ENCODE data around the gene FAM3C.

FAM3C gene

GRCh38 chr7:121376979-121377378, 19.1 kb downstream of the FAM3C start:
- DNase-seq (ENCODE audit: low spot score) = no peak

DNA sequence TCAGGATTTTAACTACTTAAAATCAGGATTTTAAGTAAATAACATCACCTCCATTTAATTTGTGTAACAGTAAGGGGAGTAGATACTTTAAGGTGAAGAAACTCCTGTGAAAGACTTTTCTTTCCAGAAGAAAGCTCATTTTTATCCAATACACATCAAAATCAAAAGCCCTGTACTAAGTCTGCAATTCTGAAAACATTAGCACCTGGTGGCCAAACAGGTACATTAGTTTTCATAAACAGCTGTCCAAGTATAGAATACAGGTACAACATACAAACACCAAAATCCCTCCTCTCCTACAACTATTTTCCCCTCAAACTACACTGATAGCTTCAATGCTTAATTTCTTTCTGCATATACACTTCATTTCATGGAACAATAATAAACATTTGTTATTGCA, 22.9 kb downstream of the FAM3C start:
- no peak for DNase-seq (ENCODE audit: low spot score)

DNA sequence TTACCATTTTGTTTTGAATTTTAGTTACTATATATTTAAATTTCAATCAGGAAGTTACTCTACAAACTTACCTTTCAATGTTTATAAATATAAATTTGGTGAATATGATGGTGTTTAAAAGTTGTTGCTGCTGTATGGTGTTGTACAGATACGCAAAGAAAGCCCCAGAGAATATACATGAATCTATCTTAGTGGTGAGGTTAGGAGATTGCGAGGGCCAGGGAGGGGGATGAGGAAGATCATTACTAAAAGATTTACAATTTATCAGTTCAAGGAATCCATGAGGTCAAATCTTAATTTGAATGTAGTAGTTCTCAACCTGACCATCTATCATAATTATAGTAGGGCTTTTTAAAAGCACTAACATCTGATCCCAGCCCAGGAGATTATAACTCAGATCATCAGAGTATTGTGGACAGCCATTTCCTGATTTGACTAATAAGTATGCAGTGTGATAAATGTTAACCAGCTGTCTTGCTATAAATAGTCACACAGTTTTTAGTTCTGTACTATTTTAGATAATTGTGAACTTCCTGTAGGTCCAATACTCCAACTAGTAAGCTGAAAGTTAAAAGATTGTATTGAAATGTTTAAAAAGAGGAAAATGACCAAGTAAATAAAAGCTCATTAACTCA, 23.6 kb downstream of the FAM3C start:
- no peak for DNase-seq (ENCODE audit: low spot score)

- DNase-seq (ENCODE audit: low spot score) = no peak
Measured at GRCh38 chr7:121371883-121372282, 24.2 kb downstream of the FAM3C start.

- DNase-seq (ENCODE audit: low spot score) = no peak
Measured at GRCh38 chr7:121371367-121371766, 24.7 kb downstream of the FAM3C start.

GRCh38 chr7:121369462-121369861, 26.6 kb downstream of the FAM3C start:
- no peak for DNase-seq (ENCODE audit: low spot score)

DNA sequence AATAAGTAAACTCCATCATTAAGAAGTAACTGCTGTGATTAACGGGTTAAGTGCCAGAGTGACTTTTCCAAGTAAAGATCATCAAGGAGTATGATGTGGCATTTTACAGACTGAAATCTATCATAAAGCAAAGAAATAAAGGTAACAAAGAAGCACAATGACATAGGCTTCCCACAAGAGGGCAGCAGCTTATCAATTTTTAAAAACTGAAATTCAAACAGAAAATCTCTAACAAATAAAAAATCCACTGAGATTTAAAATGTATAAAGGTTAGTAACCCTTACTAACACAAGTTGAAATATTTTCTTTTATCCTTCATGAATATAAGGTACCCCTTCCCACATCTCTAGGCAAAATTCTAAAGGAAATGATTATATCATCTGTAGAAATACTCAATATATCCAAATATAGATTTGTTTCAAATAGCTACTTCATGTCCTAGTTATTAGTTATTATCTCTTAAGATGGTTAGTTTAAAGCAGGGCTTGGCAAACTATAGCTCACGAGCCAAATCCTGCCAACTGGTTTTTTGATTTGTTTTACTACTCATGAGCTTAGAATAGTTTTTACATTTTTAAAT, 29.2 kb downstream of the FAM3C start:
- DNase-seq (ENCODE audit: low spot score) = peak; percentile 22

- no peak for DNase-seq (ENCODE audit: low spot score)
Measured at GRCh38 chr7:121360564-121360963, 35.5 kb downstream of the FAM3C start.

DNA sequence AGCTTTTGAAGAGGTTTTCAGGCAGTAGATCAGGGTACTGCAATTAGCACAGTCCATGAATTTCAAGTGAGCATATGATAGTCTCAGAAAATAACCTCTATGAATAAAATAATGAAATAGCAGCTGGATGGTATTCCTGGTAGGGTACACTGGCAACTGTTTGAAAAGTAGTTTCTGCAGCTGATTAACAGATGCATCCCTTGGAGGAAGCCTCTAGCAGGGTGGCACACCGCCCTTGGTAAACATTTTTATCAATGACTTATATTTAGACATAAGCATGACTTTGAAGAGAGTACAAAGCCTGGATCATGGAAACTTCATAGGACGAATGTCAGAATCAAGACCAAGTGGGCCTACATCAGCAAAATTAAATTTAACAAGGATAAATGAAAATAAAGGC, 40.5 kb downstream of the FAM3C start:
- DNase-seq (ENCODE audit: low spot score) = no peak

GRCh38 chr7:121352323-121352722, 43.8 kb downstream of the FAM3C start:
- DNase-seq (ENCODE audit: low spot score) = no peak

GRCh38 chr7:121351682-121352081, 44.4 kb downstream of the FAM3C start:
- DNase-seq (ENCODE audit: low spot score) = no peak

DNA sequence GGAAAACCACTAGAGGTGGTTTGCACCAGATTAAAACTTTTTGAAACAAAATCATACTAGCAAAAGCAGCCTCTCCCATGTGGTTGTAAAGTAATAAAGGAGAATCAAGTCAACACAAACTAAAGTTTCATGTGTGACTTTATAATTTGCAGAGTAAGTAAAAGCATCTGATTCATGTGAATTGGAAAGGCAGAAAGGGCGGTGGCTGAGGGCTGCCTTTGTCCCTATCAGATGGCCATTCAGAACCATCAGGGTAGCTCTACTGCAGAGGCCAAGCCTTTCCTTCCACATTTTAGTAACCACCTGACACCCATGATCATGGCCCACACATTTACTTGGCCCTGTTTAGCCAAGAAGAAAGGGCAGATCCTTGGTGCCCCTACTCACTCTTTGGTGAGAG, 51.6 kb downstream of the FAM3C start:
- DNase-seq (ENCODE audit: low spot score) = no peak

- DNase-seq (ENCODE audit: low spot score) = no peak
Measured at GRCh38 chr7:121344093-121344492, 52.0 kb downstream of the FAM3C start.

GRCh38 chr7:121343302-121343701, 52.8 kb downstream of the FAM3C start:
- no peak for DNase-seq (ENCODE audit: low spot score)

GRCh38 chr7:121342631-121343030, 53.5 kb downstream of the FAM3C start:
- no peak for DNase-seq (ENCODE audit: low spot score)

DNA sequence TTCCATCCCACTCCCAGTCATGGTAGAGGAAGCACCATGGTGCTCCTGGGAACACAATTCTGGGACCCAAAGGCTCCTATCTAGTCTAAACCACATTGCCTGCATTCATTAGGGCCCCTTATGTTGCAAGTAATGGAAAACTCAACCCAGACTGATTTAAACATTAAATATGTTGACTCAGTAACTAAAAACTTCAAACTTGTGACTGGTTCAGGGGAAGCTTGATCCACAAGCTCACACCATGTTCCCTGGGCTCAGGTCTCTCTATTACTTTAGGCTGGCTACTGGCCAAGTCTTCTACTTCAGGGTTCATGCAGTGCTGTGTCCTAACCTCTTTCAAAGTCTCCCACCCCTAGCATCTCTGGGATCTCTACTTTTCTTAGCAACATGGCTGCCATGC, 54.2 kb downstream of the FAM3C start:
- no peak for DNase-seq (ENCODE audit: low spot score)

DNA sequence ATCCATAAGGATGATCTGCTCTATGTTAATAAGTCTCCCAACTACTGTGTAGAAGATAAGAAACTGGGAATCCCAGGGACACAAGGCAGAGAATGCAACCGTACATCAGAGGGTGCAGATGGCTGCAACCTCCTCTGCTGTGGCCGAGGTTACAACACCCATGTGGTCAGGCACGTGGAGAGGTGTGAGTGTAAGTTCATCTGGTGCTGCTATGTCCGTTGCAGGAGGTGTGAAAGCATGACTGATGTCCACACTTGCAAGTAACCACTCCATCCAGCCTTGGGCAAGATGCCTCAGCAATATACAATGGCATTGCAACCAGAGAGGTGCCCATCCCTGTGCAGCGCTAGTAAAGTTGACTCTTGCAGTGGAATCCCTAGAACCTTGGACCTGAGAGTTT, 57.0 kb downstream of the FAM3C start:
- DNase-seq (ENCODE audit: low spot score) = no peak

DNA sequence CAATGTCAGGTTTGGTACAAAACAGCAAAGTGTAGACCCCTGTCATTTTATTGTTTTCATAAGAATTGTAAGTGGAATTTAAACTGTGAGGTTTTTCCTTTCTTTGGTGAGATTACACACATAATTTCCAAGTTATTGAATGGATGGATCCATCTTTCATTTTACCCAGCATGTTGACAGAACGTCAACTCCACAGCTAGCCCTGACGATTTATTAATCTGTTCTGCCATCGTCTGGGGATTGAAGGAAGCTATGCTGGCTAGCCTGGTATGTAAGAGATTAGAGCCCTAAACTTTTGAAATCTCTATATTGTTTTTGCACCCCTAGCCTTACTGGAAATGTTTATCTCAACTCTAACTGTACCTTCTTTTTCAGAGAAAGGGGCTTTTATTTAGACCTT, 58.7 kb downstream of the FAM3C start:
- no peak for DNase-seq (ENCODE audit: low spot score)

GRCh38 chr7:121336579-121336978, 59.5 kb downstream of the FAM3C start:
- no peak for DNase-seq (ENCODE audit: low spot score)

DNA sequence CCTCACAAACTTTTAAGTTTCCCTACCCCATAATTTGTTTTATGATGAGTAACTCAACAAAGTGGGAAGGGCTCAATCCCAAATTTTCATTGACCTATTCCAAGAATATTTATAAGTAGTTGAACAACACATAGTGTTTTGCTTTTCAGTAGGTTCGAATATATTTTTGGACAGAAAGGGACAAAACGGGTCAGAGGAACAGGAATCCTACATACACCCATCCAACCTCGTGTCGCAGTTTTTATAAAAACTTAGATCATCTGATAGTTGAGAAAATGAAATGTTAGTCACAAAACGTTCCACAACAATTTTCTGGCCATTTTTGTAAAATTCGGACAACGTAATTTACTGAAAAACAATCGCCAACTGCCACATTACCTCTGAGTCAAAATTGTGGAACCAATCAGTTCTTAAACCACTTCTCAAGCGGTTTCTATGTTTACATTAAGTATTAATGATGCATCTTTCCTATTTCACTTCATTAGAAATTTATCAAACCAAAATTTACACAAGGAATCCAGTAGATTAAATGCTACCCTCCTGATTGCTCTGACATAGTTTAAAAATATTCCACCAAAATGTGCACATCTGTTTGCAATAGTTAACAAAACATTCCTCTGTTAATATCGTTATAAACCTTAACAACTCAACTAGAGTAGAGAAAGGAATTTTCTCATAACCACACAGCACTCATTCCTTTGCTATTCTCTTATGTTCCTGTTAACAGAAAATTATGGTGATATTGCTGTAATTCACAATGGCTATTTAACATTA, 61.0 kb downstream of the FAM3C start:
- no peak for DNase-seq (ENCODE audit: low spot score)

DNA sequence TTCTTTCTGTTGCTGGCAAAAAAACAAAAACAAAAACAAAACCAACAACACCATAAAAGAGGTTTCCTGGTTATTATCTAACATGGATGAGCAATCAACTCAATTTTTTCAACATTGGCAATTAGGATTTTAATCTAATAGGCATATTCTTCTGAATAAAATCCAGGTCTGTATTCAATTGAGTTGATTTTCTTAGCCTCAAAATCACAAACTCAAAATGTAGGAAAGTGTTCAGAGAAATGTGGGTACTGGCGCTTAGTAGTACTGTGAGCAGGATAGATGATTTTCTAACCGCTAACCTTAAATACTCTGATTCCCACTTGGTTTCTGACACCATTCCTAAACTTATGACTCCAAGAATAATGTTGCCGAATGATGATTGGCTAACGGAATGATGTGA, 61.7 kb downstream of the FAM3C start:
- no peak for DNase-seq (ENCODE audit: low spot score)

- no peak for DNase-seq (ENCODE audit: low spot score)
Measured at GRCh38 chr7:121331574-121331973, 64.5 kb downstream of the FAM3C start.

- DNase-seq (ENCODE audit: low spot score) = no peak
Measured at GRCh38 chr7:121331048-121331447, 65.1 kb downstream of the FAM3C start.
